ENCODE data around the gene KRTAP12-2. TPM values are rescaled to one million over a fixed set of nuclear protein-coding genes. Genes with fewer than 3 reads are reported as not detected.

Gene KRTAP12-2
- total and polyA plus RNA-seq, 2 experiments from 2014 or later: not detected

DNA sequence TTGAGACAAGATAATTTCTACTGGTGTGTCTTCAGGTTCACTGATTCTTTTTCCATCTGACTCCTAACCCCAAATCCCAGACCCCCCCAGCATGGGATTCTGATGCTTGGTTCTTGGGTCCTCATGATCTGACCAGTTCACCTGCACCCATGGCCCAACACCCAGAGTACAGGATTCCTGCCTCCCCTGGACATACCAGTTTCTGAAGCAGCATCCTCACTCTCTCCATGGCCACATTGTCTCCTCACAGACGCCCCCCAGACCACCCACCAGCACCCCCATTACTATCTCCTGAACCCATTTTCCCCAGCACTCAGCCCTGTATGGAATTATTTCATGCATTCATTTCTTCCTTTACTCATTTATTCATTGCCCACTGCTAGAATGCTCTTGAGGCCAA lies 9.9 kb downstream of the KRTAP12-2 start:
- Histone ChIP-seq H3K4me1 (ENCODE audit: low read depth) (no peaks in the 10 kb centered on the region), H3K9me3 (ENCODE audit: low read depth) (no peaks in the 10 kb centered on the region), H3K4me3 (no peak overlapping the region), H3K27ac (no peak overlapping the region), H3K27me3 (no peaks in the 10 kb centered on the region), H3K36me3 (no peaks in the 10 kb centered on the region)
- TF ChIP-seq, protein P1, sequence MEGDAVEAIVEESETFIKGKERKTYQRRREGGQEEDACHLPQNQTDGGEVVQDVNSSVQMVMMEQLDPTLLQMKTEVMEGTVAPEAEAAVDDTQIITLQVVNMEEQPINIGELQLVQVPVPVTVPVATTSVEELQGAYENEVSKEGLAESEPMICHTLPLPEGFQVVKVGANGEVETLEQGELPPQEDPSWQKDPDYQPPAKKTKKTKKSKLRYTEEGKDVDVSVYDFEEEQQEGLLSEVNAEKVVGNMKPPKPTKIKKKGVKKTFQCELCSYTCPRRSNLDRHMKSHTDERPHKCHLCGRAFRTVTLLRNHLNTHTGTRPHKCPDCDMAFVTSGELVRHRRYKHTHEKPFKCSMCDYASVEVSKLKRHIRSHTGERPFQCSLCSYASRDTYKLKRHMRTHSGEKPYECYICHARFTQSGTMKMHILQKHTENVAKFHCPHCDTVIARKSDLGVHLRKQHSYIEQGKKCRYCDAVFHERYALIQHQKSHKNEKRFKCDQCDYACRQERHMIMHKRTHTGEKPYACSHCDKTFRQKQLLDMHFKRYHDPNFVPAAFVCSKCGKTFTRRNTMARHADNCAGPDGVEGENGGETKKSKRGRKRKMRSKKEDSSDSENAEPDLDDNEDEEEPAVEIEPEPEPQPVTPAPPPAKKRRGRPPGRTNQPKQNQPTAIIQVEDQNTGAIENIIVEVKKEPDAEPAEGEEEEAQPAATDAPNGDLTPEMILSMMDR (IDR thresholded peaks at IDR 0.05; ENCODE audit: low read depth, low read length): no peak
- DNase-seq (ENCODE audit: low read depth in 1 of 2, low spot score in 1 of 2): no peak

DNA sequence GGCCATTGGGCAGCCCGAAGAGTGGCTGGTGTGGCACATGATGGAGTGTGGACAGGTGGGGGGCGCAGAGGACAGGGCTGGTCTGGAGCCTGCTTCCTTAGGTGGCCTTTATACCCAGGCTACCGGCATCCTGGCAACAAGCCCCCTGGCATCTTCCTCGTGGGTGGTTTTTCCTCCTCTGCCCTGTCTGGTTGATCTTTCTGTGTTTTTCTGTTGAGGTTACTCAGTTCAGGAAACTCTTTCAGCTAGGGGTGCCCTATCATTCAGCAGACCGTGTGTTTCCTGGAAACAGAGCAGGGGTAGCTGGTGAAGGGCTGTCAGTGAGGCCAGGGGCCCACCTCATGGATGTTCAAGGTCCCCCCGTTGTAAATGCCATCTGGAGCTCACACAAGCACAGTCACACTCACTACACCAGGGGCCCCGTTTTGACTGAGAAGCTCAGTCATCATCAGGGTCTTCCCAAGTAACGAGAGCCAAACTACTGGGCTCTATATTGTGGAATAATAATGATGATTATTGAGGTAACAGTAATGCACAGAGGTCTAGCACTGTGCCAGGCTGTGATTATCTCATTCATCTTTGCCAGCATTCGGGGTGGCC lies 12.1 kb downstream of the KRTAP12-2 start, which contains the start of gene KRTAP12-4:
TSS of gene KRTAP12-4 (minus strand) at position 84 of the 600 bp plus-strand sequence. CDS start at position 39, 45 bp downstream.
- TF ChIP-seq, protein P1 (IDR thresholded peaks at IDR 0.05; ENCODE audit: low read depth, low read length): no peak
- Histone ChIP-seq H3K9me3 (ENCODE audit: low read depth) (no peaks in the 10 kb centered on the region), H3K36me3 (no peaks in the 10 kb centered on the region), H3K27me3 (no peaks in the 10 kb centered on the region), H3K27ac (no peak within 1 kb of the TSS), H3K4me1 (ENCODE audit: low read depth) (no peaks in the 10 kb centered on the region), H3K4me3 (no peak within 1 kb of the TSS)
- DNase-seq (ENCODE audit: low read depth in 1 of 2, low spot score in 1 of 2): no peak

- no peaks in the 10 kb centered on the region for H3K27me3 ChIP-seq
- no peaks in the 10 kb centered on the region for H3K4me1 ChIP-seq (ENCODE audit: low read depth)
- TF ChIP-seq, protein P1 (IDR thresholded peaks at IDR 0.05; ENCODE audit: low read depth, low read length): no peak
- H3K36me3 ChIP-seq: no peaks in the 10 kb centered on the region
- H3K9me3 ChIP-seq (ENCODE audit: low read depth): no peaks in the 10 kb centered on the region
- DNase-seq (ENCODE audit: low read depth in 1 of 2, low spot score in 1 of 2): no peak
- no peak overlapping the region for H3K27ac ChIP-seq
- no peak overlapping the region for H3K4me3 ChIP-seq
Measured at GRCh38 chr21:44653656-44654575, 12.8 kb downstream of the KRTAP12-2 start.

DNA sequence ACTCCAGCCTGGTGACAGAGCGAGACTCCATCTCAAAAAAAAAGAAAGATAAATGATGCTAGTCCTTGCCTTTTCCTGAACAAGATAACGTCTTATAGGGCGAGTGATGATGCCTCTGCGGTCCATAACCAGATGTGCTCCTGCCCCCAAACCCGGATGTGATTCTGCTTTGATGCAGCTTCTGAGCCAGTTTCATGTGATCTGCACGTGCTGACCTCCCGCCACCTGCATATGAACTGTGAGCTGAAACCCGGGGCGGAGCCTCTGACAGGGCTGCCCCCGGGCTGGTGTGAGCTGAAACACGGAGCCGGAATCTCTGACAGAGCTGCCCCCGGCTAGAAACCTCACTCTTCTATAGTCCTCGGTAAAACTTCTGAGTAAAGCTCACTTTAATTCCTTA lies 13.6 kb downstream of the KRTAP12-2 start:
- Histone ChIP-seq H3K9me3 (ENCODE audit: low read depth) (no peaks in the 10 kb centered on the region), H3K4me1 (ENCODE audit: low read depth) (no peaks in the 10 kb centered on the region), H3K27me3 (no peaks in the 10 kb centered on the region), H3K4me3 (no peak overlapping the region), H3K27ac (no peak overlapping the region), H3K36me3 (no peaks in the 10 kb centered on the region)
- TF ChIP-seq, protein P1 (IDR thresholded peaks at IDR 0.05; ENCODE audit: low read depth, low read length): no peak
- no peak for DNase-seq (ENCODE audit: low read depth in 1 of 2, low spot score in 1 of 2)

DNA sequence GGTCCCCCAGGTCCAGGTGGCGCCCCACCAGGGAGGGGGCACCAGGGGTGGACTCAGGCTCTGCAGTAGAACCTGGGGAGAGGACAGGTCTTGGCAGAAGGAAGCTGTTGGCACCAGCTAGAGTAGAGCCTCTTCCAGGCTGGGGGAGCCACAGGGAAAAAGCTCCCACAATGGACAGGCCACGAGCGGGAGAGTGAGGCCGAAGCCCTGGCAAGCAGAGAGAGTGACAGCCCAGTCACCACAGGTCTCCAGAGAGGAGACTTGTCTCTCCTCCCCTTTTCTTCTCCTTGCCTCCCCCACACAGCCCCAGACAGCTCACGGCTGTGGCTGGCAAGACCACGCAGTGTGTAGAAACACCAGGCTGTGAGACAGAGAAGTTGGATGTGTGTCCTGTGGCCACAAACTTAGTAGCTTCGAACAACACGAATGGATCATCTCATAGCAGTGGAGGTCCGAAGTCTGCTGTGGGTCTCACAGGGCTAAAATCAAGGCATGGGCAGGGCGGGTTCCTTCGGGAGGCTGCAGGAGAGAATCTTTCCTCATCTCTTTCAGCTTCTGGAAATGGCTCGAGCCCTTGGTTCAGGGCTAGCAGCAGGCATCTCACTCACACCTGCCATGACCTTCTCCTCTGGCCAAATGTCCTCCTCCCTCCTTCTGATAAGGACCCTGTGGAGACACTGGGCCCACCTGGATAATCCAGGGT lies 15.6 kb downstream of the KRTAP12-2 start:
- Histone ChIP-seq H3K36me3 (no peaks in the 10 kb centered on the region), H3K4me1 (ENCODE audit: low read depth) (no peaks in the 10 kb centered on the region), H3K27me3 (no peaks in the 10 kb centered on the region), H3K27ac (no peak overlapping the region), H3K4me3 (no peak overlapping the region), H3K9me3 (ENCODE audit: low read depth) (no peaks in the 10 kb centered on the region)
- TF ChIP-seq, protein P1 (IDR thresholded peaks at IDR 0.05; ENCODE audit: low read depth, low read length): no peak
- no peak for DNase-seq (ENCODE audit: low read depth in 1 of 2, low spot score in 1 of 2)

All from cardiac muscle cell (in vitro differentiated cells and primary cell).